Measurements from ENCODE around the gene SORCS3.

DNA sequence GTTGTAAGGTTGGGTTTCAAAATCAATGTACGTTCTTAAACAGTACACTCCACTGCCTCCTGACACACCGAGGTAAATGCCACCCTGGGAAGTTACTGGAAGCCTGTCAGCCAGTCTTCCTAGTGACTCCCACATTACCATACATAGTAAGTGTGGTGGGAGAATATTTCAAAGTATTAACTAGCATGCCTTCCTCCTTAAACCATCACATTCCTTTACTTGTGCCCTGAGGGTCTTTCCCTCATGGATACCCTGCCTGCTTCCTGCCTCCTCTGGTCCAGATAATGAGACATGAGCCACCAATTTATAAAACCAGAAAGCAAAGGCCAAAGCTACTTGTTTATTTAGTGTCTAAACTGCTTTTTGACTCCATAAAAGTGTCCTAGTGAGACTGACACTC lies 23.3 kb upstream of the SORCS3 start:
- TF ChIP-seq, protein P1, sequence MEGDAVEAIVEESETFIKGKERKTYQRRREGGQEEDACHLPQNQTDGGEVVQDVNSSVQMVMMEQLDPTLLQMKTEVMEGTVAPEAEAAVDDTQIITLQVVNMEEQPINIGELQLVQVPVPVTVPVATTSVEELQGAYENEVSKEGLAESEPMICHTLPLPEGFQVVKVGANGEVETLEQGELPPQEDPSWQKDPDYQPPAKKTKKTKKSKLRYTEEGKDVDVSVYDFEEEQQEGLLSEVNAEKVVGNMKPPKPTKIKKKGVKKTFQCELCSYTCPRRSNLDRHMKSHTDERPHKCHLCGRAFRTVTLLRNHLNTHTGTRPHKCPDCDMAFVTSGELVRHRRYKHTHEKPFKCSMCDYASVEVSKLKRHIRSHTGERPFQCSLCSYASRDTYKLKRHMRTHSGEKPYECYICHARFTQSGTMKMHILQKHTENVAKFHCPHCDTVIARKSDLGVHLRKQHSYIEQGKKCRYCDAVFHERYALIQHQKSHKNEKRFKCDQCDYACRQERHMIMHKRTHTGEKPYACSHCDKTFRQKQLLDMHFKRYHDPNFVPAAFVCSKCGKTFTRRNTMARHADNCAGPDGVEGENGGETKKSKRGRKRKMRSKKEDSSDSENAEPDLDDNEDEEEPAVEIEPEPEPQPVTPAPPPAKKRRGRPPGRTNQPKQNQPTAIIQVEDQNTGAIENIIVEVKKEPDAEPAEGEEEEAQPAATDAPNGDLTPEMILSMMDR (IDR thresholded peaks at IDR 0.05): no peak
- TF ChIP-seq EZH2 (IDR thresholded peaks at IDR 0.05; ENCODE audit: borderline replicate concordance, insufficient read depth, low read depth, low read length, poor library complexity, severe bottlenecking): no peak

All from B cell (primary cell).